HG03342 (cell line): Measurements from ENCODE around the gene PROM1.

Experiments
- ATAC-seq: cut with Tn5 transposase; IDR thresholded peaks from one replicate; pipeline ENCODE4 v1.9.1; 2021; ENCODE audit warnings: mild to moderate bottlenecking, moderate library complexity; ENCODE audit not compliant: unreplicated experiment

PROM1 gene

DNA sequence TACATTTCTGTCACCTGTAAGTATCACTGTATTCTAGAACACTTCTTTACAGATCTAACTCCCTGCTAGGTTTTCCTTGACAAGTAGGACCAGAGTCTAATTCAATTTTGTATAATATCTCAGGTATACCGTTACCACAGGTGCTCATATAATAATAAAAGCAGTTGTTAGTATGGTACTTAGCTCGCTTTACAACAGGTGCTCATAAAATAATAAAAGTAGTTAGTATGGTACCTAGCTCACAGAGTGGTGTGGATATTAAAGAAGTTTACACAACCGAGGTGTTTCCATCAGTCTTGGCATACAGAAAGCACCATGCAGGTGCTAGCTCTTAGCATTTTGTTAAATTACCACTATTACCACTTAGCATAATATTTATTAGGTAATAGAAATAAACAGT, 88.0 kb downstream of the PROM1 start:
- ATAC-seq, result no peak

DNA sequence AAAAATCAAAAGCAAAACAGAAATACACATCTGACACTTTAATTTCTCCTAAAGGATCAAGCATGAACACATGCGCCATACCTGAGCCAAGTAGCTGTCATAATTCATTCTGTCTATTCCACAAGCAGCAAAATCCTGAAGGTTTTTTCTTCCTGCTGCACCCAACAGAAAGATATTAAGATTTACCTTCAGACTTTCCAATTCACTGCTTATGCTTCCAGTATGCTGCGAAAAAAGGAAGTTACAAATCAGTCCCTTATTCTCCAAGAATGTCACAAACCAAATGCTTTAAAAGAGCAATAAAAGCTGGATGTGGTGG, 91.7 kb downstream of the PROM1 start:
- no peak for ATAC-seq

DNA sequence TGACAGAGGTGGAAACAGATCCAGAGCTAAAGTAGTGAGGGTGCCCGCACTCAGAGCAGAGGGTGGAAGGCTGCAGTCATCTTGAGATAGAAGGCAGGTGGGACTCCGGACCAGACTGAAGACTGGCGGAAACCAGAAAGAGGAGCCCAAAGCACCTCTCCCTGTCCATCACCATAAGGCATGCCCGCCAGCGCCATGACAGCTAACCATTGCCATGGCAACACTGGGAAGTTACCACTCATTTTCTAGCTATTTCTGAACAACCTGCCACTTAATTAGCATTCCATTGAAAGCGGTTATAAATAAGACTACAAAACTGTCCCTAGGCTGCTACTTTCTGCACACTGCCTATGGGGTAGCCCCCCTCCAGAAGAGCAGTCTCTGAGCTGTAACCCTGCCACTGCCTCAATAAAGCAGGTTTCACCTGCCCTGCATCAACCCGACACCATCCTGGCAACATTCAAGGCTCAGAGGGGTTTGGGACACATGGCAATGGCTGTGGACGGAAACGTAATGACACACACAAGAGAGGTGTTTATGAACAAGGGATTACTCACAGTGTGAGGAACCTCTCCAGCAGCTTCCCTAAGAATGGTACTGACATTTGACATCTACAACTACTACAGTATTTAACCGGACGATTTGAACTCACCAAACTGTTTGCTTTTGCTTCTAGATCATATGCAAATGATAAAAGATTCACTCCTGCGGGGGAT, 93.1 kb downstream of the PROM1 start:
- no peak for ATAC-seq

DNA sequence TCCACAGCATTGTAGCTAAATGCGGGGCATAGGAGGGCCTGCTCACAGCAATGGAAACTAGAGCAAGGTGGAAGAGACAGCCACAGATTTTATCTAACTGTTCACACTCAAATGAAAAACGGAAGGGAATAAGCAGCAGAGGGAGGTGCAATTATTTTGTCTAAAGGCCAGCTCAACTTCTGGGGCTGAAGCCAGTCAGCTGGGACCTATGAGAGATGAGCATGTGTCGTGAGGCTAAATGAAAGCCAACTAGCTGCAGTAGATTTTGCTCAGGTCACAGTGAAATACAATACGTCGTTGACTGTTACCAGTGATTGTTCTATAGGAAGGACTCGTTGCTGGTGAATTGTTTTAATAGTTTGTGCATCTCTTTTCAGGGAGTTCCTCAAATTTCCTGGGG, 94.4 kb downstream of the PROM1 start:
- no peak for ATAC-seq

DNA sequence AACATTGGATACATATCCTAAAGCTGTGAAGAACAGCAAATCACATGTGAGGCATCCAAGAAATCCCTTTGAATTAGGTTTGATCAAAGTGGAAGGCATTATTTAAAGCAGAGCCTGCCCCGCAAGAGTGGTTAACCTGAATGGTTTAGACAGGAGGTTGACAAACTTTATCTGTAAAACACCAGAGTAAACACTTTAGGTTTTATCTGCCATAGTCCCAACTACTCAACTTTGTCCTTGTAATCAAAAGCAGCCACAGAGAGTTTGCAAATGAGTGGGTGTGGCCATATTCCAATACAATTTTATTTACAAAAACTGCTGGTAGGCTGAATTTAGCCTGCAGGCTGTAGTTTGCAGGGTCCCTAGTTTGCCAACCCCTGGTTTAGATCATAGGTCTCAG, 95.6 kb downstream of the PROM1 start:
- no peak for ATAC-seq

DNA sequence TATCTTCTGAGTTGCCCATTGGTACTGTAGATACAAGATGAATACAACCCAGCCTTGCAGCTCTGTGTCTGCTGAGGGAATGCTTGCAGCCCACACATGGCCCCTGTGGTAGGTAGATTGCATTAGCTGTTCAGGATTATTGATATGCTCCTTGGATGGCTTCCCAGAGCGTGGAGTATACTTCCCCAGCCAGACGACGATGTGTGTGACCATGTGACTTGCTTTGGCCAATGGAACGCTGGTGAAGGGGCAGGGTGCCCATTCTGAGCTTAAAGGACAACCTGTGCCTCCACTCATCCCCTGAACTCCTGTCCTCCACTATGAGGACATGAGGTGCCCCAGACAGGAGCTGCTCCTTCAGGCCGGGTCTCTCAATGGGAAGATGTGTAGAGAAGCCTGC, 96.9 kb downstream of the PROM1 start:
- ATAC-seq, result no peak

DNA sequence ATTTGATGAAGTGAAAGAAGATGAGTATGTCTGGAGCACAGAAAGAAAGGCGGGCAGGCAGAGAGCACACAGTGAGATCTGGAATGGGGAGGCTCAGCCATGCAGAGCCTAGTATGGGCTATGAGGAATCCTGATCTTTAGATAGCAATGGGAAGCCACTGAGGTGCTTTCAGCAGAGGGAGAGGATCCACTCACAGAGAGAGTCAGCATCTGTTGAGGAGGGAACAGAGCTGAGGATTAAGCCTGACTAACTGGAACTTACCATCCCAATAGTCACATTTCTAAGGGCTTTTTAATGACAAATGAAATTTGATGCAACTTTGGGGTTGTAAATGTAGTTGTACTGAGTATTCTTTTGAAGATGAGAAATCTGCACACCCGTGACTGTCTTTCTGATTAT, 100.2 kb downstream of the PROM1 start:
- ATAC-seq, result no peak

DNA sequence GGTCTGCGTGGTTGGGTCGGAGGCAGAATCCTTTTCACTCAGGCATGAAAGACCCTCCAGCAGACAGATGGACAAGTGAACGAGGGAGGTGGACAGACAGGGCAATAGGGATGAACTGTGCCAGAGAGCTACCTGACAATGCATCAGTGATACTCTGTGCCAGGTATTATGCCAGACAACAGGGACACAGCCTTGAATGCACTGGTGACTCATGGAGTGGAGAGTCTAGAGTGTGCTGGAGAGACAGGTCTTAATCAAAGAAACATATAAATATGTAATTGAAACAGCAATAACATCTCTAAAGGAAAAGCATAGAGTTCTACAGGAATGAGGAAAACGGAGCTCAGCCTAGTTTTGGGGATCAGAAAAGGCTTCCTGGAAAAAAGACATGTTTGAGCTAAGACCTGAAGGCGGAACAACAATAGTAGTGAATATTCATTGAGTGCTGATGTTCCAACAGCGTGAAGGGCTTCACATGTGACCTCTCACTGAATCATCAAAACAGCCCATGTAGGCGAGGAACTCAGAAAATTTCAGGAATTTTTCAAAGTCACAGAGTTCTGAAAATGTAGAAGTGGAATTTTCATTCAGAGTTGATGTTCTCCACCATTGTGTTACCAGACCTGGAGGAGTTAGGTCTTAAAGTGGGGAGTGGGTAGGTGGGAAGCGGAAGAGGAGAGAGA, 100.8 kb downstream of the PROM1 start:
- ATAC-seq, result no peak

DNA sequence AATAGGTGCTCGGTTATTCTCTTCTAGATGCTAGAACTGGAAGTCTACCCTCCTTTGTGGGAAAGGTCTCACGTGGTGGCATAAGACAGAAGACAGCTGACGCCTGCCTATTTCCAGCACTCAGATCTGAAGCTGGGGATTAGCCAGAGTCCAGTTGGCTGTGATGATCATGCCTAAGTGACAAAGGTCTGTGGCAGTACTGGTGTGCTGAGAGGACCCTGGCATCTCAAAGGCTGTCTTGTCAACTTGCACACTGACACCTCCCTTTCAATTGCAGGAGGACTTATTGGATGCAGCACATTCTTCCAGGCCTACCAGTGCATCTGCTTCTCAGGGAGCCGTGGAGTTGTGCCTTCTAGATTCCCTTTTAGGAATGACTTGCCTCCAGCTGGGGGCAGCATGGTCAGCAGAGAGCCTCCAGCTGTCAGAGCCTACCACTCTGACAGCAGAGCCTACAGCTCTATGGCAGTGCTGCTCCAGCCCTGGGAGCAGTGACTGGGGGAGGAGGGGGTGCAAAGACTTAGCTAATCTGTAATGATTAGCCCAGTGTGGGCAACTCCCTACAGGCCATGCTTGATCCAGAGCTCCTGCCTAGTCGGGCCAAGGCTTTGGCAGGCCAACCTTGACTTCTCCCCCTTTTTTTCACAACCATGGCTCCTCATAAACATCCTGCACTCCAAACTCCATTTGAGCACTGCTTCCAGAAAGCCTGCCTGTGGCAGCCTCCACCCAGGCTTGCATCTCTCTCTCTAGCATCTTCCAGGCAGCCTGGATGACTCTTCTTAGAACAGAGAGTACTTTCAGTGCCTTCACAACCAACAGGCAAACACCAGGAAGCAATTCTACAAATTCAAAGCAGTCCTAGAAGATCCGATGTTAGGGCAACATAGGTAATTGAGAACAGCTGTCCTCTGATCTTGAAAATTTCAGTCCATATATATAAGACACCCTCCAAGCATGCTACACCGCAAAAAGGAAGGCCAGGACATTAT, 107.1 kb downstream of the PROM1 start:
- no peak for ATAC-seq

DNA sequence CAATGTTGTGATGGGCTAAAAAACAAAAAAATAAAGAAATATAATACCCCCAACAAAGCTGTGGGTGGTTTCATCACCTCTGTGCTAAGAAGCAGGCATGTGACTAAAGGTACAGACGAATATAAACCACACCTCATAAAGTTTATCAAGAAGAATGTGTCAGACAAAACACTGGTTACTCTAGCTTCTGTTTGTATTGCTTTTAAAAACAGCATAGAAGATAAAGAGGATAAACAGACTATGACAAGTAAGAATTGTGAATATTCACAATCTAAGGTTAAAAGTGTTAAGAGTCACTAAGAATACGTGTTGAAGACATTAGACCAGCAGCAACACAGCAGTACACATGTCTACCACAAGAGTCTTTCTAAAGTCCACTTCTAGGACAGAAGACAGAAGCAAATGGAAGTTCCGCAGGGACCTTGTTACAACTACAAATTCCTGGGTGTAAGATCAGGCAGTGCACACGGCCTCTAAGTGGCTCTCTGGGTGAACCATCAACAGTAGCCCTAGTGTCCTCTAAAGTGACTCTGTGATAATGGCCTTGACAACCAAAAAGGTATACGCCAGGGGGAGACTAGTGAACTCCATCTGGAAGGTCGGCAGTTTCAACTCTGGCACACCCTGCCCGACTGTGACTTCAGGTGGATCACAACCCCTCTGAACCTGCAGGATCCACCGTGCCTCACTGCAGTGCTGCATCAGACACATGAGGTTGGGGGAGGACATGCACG, 112.6 kb downstream of the PROM1 start:
- ATAC-seq, result no peak

DNA sequence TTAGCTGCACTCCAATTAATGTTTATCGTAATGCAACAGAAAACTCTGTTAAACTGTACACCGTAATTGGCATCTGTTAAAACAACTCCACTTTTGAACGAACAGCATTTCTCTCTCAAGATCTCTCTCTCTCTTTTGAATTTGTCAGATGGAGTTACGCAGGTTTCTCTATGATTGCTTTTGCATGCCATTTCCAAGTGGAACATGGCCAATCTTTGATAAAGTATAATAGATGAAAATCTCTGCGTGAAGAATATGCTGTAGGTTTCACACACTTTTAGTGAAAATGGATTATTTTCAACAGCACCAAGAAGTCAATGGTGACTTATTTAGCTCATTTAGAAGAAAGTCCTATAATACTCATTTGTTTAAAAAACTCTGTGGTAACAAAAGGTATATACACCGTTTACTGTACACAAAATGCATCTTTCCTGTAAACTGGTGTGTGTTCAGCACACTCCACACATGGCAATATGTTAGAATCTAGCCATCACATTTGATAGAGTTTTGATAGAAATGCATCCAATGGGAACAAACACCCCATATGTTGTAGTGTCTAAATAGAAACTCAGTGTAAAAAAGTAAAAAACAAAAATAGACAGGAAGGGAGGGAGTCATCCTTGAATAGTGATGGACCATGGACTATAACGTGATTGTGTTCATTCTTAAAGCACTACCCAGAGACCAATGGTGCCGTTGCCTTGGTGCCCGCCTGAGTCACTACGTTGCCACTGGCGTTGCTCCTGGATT, 115.1 kb downstream of the PROM1 start:
- ATAC-seq, result no peak

DNA sequence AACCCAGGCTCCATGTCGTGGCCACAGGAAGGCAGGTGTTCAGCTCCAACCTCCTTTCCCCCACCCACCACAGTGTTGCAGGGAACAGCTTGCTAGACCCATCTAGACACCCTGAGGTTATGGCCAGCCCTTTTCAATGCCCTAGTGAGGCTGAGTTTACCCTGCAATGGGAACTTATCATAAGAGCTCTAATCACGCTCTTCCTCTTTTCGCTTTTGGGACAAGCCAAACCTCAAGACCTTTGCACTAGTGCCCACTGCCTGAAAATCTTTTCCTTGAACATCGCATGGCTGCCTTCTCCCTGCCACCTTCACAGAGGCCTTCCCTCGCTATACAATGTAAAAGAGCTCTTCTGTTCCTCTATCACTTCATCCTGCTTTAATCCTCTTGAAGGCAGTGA, 118.5 kb downstream of the PROM1 start:
- no peak for ATAC-seq

DNA sequence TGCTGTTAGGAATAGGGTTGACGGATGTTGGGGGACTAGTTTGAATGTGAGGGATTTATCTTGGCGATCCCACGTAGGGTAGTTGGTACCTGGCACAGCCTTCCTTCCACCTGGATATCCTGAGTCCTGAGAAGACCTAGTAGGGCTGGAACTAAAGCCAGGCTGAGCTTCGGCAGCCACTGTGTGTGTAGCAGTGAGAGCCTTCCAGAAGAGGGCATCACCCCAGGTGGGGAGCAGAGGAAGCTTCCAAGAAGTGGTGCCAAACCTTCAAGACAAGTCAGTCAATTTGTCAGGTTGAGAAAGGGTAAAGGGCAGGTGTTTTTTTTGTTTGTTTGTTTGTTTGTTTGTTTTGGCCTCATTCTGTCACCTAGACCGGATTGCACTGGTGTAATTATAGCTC, 119.7 kb downstream of the PROM1 start:
- no peak for ATAC-seq

DNA sequence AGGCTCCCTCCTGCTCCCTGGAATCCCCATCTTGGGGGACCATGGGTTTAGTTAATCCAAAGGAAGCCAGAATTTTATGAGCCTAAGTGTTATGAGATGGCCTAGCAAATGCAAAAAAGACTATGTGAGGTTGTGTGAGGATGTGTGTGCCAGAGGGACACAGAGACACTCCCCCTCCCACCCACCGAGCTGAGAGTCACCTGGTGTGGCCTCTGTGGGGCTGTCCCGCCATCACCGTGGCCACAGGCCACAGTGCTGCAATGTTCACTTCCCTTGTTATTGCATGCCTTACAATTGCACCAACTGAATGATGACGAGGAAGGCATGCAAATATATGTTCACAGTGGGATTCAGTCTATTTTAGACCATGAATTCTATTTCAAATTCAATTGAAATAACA, 120.2 kb downstream of the PROM1 start:
- peak; percentile 94 for ATAC-seq

DNA sequence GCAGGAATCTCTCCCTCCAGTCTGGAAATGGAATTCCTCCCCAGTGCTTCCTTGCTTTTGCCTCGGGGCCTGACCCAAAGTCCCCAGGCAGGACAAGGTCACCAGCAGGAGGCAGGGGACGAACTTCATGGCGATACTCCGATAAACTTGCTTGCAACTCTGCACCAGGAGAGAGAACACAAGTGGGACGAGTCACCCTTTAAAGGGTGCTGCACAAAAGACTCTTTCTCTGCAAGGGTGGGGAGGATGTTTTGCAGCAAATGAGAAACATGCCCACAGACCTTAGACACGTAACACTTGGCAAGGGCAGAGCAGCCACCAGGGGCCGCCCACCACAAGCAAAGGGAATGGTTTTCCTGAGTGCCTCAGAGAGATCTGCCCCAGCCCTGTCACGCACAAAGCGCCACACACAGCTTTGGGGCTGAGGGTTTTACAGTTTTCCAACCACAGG, 120.8 kb downstream of the PROM1 start, which contains the start of gene FGFBP2:
Gene FGFBP2, minus strand, starts transcription at position 175 of the 451 bp plus-strand sequence. Its CDS starts 46 bp downstream, at position 129.
- ATAC-seq, result peak; percentile 15

DNA sequence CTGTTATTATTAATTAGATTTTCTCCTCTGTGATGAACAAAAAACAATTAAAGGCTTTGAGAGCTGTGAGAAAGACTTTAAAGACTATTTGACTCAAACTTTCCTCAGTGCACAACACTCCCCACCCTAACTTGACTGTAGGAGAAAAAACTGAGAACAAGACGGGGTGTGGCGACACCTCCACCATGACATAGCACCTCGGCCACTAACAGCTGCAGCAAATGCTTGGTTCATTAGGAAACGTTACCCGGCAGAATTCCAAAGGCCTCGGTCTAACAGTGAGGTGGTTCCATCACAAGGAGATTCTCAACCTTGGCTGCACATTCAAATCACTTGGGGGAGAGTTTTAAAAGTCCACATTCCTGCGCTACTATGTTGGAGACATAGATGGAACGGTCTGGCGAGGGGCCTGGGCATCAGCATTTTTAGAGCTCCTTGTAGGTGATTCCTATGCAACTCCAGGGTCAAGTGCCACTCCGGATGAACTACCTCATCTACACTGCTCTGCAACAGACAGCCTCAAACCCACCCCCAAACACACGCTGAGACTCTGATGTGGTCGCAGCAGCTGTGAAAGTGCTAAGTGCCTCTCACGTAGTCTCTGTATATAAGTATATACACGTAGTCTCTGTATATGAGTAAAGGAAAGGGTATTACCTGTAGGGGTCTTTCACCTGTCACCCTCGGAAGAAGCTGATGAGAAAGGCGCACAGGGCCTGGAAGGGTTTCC, 121.9 kb downstream of the PROM1 start:
- no peak for ATAC-seq

DNA sequence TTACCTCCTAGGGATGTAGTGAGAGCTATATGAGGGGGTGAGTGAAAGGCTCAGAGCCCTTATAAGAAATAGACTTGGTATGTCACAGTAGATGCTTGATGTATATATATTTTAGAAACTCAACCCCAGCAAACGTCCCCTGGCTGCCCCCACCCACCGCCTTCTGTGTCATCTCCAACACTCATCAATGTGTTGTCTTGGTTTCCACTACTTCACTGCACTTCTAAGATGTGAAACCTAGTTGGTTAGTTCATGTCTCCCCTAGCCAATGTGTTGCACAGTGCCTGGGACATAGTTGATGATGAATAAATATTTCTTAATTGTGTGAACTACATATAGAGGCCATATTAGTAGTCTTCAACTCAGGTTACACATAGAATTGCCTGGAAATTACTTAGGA, 125.3 kb downstream of the PROM1 start:
- no peak for ATAC-seq

DNA sequence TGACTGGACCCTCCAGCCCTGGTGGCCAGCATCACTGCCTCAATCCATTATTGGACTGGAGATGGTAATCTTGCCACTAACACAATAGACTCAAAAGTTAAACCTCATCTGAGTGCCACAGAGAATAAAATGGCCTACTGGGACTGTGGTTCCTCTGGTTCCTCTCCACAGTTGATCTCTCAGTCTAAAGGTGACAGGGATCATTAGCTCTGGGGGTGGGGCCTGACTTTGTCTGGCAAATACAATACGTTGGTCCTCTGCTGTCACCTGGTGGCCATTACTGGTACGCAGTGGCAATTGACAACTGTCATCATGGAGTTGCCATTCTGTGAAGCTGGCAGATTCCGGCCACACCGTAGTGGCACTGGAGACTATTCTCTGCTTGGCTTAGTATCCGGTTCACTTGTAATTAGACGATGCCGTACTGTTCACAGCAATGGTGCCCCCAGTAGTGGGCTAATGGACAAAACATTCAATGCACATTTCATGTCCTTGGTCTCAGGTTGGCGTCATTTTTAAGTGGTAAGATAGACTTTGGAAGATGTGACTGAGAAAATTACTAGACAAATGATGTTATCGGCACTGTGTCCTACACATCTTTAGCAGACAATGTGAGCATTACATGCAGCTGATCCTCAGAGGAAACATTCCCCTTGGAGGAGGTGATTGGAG, 127.5 kb downstream of the PROM1 start:
- ATAC-seq, result peak; percentile 98

DNA sequence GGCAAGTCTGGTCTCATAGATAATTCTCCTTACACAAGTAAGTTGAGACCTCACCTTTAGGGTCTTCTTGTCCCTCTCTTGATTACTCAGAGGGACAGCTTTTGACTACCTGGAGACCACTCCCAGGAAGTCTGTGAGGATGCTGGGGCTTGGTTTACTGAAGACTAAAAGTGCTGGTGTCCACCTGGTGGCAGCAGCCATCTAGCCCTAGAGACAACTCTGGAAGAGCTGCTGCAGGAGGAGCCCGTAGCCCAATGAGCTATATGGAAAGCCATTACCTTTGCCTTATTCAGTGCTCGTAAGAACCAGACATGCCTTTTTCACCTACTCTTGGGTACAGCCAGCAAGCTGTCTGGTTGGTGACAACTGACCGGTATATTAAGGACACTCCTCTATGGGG, 128.2 kb downstream of the PROM1 start:
- ATAC-seq, result no peak
